BJ (cell line): ENCODE data around the gene AATK. TPM values are rescaled to one million over a fixed set of nuclear protein-coding genes. Genes with fewer than 3 reads are reported as not detected.

Experiments
- CTCF ChIA-PET: fragments of 350-600 bp; formaldehyde crosslinking; extraction: SDS; loops from one replicate; lab custom pipeline; 2021; ENCODE audit warnings: antibody characterized with exemption, inconsistent platforms; lab: Yijun Ruan, JAX
- POLR2A ChIA-PET: fragments of 300-600 bp; sonication (Branson Sonifier 250); formaldehyde crosslinking; extraction: SDS; loops from one replicate; lab custom pipeline; 2021; ENCODE audit warnings: antibody characterized with exemption; lab: Charles Lee
- DNase-seq: peaks from one replicate; pipeline ENCODE4 v3.0.0-alpha.2; 2011; ENCODE audit warnings: low read depth
- H3K27me3 ChIP-seq: 2 replicates; pipeline ENCODE4 v1.6.0; 2011; ENCODE audit warnings: low read length; ENCODE audit not compliant: control insufficient read depth, insufficient read depth
- H3K36me3 ChIP-seq: 2 replicates; pipeline ENCODE4 v1.5.1; 2011; ENCODE audit warnings: low read length; ENCODE audit not compliant: control insufficient read depth, insufficient read depth
- H3K4me3 ChIP-seq: 2 replicates; pipeline ENCODE4 v1.5.1; 2011; ENCODE audit warnings: low read depth, mild to moderate bottlenecking, control low read depth, low read length
- polyA plus RNA-seq: library from polyadenylated mRNA; depleted of rRNA; stranded (reverse); fragments of >200 nt; gene quantifications from 2 replicates; pipeline ENCODE4 v1.2.3, GENCODE V29; 2011
- TF ChIP-seq, protein P1 (sequence below): IDR thresholded peaks from 2 replicates; pipeline ENCODE4 v1.5.1; 2011; ENCODE audit warnings: low read depth, mild to moderate bottlenecking, control low read depth, inconsistent platforms, low read length, moderate library complexity; ENCODE audit not compliant: insufficient read depth

The AATK gene
- polyA plus RNA-seq, 1 experiment = 0.29 TPM

DNA sequence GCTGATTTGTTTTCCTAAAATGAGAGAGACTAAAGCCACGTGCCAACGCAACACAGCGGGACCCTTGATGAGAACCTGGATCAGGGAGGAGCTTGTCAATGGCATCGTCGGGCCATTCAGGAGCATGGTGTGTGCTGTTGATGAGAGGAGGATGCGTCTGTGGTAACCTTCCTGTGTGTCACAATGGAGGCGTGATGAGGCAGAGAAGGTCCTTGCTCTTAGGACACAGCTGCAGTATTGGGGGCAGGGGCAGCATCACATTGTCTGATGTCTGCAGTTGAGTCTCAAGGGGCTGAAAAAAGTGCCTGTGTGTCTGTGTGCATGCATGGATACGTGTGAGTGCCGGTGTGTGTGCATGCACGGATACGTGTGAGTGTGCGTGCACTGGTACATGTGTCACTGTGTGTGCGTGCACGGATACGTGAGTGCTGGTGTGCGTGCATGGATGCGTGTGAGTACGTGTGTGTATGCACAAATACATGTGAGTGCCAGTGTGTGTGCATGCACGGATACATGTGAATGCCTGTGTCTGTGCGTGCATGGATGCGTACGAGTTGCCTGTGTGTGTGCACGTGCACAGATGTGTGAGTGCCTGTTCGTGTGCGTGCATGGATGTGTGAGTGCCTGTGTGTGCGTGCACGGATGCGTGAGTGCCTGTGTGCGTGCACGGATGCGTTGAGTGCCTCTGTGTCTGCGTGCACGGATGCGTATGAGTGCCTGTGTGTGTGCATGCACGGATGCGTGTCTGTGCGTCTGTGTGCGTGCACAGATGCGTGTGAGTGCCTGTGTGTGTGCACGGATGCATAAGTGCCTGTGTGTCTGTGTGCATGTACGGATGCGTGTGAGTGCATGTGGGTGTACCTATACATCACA lies 91.8 kb downstream of the AATK start:
- ChIA-PET CTCF (no interaction called here), POLR2A (no interaction called here)
- no peak for DNase-seq
- TF ChIP-seq, protein P1, sequence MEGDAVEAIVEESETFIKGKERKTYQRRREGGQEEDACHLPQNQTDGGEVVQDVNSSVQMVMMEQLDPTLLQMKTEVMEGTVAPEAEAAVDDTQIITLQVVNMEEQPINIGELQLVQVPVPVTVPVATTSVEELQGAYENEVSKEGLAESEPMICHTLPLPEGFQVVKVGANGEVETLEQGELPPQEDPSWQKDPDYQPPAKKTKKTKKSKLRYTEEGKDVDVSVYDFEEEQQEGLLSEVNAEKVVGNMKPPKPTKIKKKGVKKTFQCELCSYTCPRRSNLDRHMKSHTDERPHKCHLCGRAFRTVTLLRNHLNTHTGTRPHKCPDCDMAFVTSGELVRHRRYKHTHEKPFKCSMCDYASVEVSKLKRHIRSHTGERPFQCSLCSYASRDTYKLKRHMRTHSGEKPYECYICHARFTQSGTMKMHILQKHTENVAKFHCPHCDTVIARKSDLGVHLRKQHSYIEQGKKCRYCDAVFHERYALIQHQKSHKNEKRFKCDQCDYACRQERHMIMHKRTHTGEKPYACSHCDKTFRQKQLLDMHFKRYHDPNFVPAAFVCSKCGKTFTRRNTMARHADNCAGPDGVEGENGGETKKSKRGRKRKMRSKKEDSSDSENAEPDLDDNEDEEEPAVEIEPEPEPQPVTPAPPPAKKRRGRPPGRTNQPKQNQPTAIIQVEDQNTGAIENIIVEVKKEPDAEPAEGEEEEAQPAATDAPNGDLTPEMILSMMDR = no peak
- Histone ChIP-seq H3K4me3 (no peak overlapping the region), H3K27me3 (no peaks in the 10 kb centered on the region), H3K36me3 (no peaks in the 10 kb centered on the region; the same call in none of the 2 replicates)

DNA sequence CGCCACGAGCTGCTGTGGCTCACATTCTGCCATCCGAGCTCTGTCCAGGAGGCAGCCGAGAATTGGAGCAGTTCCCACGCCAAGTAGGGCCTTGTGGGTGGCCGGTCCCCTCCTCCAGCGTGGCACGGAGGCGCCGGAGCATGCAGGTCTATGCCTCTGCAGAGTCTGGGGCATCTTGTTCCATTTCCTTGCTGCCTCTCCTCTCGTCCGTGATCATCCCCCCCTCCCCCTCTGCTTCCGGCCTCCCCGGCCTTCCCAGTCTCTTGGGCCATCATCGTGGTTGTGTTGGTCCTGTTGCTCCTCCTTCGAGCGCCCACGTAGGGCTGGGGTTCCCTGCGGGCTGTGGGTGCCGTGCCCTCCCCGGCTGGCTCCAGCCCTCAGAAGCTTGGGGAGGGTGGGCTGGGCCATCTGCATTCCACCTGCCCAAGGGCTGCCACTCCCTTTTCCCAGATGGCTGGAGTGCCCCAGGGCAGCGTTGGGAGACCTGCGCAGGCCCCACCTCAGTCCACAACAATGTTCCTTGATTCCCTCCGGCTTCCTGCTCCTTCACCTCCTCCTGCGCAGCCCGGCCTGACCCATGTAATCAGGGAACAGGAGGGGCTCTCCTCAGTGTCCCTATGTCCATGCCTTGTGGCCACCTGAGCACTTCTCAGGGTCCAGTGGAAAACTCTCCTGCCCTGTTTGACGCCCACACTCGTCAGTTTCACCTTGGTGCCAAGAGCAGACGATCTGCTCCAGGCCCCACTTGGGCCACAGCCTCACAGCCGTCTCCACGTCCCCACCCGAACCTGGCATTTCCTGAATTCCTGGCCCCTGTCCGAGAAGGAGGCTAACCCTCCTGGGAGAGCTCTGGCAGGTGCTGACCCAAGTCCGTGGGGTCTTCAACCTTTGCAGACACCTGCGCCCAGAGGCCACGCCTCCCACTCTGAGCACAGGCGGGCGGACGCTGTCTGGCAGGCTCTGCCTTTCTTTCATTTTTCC lies 94.0 kb downstream of the AATK start:
- POLR2A ChIA-PET = no interaction called here

DNA sequence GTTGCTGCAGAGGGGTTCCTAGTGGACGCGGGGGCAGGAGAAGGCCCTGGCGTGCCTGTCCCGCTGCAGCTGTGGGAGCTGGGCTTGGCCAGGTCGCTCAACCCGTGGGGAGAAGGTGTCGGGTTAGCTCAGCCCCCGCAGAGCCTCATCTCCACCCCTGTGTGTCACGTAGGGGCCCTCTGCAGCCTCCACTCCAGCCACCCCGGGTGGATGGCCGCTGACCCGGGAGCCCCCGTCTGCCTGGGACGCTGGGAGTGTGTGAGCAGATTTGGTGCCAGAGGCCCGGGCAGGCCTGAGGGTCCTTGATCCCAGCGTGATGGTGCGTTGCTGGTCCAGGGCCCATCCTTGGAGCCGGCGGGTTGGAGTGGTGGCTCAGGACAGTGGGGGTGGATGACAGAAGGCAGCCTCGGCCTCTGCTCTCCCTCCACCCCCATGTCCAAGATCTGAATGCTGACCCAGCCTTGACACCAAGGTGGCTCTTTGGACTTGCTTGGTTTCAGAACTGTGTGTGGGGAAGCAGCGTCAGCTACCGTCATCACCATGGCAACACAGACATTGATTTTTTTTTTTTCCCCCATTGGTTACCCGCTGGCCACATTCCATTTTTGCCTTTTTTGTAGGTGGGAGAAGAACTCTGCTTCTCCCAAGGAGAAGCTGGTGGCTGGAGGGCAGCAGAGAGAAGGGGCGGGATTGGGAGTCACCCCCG lies 95.3 kb downstream of the AATK start:
- CTCF ChIA-PET = no interaction called here

More for the DNA sequence above, 94.0 kb downstream of the AATK start:
- CTCF ChIA-PET = no interaction called here
- TF ChIP-seq, protein P1 = no peak
- no peaks in the 10 kb centered on the region for H3K27me3 ChIP-seq
- H3K4me3 ChIP-seq = no peak overlapping the region
- DNase-seq = no peak
- no peaks in the 10 kb centered on the region; the same call in none of the 2 replicates for H3K36me3 ChIP-seq

DNA sequence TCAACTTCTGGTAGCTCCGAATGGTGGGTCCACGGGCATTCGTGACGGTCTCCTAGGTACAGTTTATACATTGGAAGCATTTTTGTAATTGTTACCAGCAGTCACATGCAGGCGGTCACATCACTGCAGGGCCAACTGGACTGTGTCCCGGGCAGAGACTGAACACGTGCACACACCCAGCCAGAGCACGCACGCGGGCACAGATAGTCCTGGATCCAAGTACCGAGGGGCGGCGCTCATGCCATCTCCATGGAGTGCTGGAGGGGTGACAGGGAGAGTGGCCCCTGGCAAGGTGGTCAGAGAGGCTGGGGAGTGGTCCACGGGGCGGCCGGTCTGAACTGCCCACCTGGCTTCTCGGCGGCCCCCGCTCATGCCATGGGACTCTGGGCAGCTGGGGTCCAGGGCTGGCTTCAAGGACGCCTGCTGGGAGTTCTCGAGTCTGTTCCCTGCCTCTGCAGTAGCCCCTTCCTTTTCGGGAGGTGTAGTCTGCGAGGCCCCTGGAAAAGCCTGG lies 96.8 kb downstream of the AATK start:
- CTCF ChIA-PET = no interaction called here
- POLR2A ChIA-PET = no interaction called here
- TF ChIP-seq, protein P1 = no peak
- Histone ChIP-seq H3K27me3 (no peaks in the 10 kb centered on the region), H3K4me3 (no peak overlapping the region), H3K36me3 (no peaks in the 10 kb centered on the region; the same call in none of the 2 replicates)
- no peak for DNase-seq

More for the DNA sequence above, 95.3 kb downstream of the AATK start:
- POLR2A ChIA-PET = no interaction called here
- no peak for DNase-seq
- no peak overlapping the region for H3K4me3 ChIP-seq
- no peaks in the 10 kb centered on the region; the same call in none of the 2 replicates for H3K36me3 ChIP-seq
- H3K27me3 ChIP-seq = no peaks in the 10 kb centered on the region
- TF ChIP-seq, protein P1 = no peak
